ENCODE measurements around the gene ST3GAL2.
"Not testable (repeated sequence)": the region's sequence is repeated elsewhere in the genome, so short reads cannot be mapped to it uniquely, and the experiment has no call there.

Gene ST3GAL2

DNA sequence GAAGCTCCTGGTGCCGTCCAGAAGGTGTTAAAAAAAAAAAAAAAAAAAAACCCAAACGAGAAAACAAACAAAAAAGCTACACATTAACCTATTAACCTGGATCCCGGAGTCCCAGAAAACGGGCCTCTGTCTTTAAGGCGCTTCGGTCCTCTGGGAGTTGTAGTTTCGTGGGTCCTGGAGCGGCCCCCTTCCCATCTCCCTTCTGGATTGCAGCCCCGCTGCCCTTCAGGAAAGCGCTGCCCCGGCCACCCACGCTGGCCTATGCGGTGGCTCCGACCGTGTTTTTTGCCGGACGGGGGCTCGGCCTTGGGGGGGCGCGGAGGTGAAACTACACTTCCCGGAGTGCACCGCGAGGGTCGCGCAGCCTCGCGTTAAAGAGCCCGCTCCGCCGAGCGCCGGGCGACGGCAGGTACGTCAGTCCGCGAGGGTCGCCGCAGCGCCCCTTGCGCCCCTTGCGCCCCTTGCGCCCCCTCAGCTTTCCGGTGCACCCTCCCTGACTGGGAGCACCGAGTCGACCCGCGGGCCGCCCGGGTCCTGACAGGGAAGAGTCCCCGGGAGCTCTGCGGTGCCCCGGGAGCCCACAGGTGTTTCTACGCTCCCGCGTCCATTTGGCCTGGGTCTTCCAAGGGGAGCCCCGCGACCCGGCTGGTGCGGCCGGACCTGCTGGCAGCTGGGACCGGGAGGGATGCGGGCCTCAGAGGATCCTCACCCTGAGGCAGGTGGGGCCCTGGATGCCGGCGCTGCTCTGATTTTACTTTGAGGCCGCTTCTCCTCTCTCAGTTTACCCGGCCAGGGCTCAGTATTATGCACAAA lies 15.5 kb upstream of the ST3GAL2 start, which contains the start of gene FCSK:
Gene FCSK, plus strand, starts transcription at position 374 of the 813 bp plus-strand sequence. CDS start 8,596 bp downstream, outside the sequence.
- peak within 1 kb of the TSS; percentile 87 for H3K4me3 ChIP-seq (ENCODE audit: low read length)
- no peak for DNase-seq (ENCODE audit: low read depth)
- TF ChIP-seq, protein P1, sequence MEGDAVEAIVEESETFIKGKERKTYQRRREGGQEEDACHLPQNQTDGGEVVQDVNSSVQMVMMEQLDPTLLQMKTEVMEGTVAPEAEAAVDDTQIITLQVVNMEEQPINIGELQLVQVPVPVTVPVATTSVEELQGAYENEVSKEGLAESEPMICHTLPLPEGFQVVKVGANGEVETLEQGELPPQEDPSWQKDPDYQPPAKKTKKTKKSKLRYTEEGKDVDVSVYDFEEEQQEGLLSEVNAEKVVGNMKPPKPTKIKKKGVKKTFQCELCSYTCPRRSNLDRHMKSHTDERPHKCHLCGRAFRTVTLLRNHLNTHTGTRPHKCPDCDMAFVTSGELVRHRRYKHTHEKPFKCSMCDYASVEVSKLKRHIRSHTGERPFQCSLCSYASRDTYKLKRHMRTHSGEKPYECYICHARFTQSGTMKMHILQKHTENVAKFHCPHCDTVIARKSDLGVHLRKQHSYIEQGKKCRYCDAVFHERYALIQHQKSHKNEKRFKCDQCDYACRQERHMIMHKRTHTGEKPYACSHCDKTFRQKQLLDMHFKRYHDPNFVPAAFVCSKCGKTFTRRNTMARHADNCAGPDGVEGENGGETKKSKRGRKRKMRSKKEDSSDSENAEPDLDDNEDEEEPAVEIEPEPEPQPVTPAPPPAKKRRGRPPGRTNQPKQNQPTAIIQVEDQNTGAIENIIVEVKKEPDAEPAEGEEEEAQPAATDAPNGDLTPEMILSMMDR (conservative IDR thresholded peaks at IDR 0.05; ENCODE audit: low read depth, low read length) = no peak

DNA sequence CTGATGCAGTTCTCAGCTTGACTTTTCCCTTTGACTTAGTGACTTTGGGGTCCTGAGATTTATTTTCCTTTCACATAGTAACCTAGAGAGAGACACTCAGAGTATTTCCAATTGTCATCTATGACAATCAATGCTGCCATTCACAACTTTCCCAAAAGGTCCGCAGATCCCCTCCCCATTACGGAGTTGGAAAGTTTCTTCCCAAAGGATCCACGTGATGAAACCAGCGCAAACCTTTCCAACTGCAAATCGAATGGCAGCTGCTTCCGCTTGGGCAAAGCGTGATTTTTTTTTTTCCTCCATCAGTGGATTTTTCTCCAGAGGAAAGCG lies 15.0 kb upstream of the ST3GAL2 start:
- no peak for DNase-seq (ENCODE audit: low read depth)
- TF ChIP-seq, protein P1 (conservative IDR thresholded peaks at IDR 0.05; ENCODE audit: low read depth, low read length) = no peak
- peak overlapping the region; percentile 87 for H3K4me3 ChIP-seq (ENCODE audit: low read length)

DNA sequence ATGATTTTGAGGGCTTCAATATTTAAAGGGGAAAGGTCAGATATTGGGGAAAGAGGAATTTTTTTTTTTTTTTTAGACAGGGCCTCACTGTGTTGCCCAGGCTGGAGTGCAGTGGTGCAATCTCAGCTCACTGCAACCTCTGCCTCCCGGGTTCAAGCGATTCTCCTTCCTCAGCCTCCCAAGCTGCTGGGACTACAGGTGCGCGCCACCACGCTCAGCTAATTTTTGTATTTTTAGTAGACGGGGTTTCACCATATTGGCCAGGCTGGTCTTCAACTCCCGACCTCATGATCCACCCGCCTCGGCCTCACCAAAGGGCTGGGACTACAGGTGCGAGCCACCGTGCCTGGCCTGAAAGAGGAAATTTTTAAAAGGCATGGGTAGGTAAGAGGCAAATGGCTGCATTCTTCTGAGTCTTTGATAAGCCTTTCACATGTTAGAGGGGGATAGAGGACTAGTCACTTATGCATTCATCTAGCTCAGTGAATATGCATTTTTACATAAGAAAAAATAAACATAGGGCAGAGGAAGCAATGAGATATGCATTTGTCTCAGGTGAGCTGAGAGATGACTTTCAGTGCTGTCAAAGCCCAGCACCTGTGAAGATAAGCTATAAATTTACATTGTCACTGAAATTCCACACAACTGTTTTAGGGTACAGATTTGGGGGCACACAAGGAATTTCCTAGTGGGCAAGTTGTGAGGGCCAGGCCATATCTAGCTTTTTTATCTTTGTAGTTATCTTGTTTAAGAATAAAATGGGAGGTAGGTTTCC lies 14.4 kb upstream of the ST3GAL2 start:
- TF ChIP-seq, protein P1 (conservative IDR thresholded peaks at IDR 0.05; ENCODE audit: low read depth, low read length) = no peak
- peak overlapping the region; percentile 87 for H3K4me3 ChIP-seq (ENCODE audit: low read length)
- DNase-seq (ENCODE audit: low read depth) = no peak

DNA sequence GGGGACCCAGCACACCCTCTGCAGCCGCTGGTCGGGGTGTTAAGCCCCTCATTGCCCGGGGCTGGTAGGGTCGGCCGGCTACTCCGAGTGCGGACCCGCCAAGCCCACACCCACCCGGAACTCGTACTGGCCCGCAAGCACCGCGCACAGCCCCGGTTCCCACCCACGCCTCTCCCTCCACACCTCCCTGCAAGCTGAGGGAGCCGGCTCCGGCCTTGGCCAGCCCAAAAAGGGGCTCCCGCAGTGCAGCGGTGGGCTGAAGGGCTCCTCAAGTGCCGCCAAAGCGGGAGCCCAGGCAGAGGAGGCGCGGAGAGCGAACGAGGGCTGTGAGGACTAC lies 12.1 kb upstream of the ST3GAL2 start:
- H3K4me3 ChIP-seq (ENCODE audit: low read length); DNase-seq (ENCODE audit: low read depth): not testable (repeated sequence)

DNA sequence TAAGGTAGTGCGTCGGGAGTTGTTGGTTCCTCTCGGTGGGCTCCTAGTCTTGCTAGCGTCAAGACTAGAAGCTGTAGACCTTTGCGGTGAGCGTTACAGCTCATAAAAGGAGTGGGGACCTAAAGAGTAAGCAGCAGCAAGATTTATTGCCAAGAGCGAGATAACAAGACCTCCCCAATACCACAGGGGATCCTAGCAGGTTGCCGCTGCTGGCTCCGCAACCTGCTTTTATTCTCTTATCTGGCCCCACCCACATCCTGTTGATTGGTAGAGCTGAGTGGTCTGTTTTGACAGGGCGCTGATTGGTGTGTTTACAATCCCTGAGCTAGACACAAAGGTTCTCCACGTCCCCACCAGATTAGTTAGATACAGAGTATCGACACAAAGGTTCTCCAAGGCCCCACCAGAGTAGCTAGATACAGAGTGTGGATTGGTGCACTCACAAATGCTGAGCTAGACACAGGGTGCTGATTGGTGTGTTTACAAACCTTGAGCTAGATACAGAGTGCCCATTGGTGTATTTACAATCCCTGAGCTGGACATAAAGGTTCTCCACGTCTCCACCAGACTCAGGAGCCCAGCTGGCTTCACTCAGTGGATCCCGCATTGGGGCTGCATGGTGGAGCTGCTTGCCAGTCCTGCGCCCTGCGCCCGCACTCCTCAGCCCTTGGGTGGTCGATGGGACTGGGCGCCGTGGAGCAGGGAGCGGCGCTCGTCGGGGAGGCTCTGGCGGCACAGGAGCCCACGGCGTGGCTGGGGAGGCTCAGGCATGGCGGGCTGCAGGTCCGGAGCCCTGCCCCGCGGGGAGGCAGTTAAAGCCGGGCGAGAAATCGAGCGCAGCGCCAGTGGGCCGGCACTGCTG lies 11.5 kb upstream of the ST3GAL2 start:
- H3K4me3 ChIP-seq (ENCODE audit: low read length); DNase-seq (ENCODE audit: low read depth): not testable (repeated sequence)

DNA sequence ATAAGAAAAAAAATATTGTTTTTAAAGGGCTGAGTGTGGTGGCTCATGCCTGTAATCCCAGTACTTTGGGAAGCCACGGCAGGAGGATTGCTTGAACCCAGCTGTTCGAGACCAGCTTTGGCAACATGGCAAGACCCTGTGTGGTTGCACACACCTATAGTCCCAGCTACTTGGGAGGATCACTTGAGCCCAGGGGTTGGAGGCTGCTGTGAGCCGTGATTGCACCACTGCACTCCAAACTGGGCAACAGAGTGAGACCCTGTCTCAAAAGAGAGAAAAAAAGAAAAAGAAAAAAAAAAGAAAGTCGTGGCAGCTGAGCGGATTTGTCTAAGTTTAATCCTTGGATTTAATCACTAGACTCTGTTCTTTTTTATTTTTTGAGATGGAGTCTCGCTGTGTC lies 9.2 kb upstream of the ST3GAL2 start:
- TF ChIP-seq, protein P1 (conservative IDR thresholded peaks at IDR 0.05; ENCODE audit: low read depth, low read length) = no peak
- no peak for DNase-seq (ENCODE audit: low read depth)
- no peak overlapping the region for H3K4me3 ChIP-seq (ENCODE audit: low read length)

DNA sequence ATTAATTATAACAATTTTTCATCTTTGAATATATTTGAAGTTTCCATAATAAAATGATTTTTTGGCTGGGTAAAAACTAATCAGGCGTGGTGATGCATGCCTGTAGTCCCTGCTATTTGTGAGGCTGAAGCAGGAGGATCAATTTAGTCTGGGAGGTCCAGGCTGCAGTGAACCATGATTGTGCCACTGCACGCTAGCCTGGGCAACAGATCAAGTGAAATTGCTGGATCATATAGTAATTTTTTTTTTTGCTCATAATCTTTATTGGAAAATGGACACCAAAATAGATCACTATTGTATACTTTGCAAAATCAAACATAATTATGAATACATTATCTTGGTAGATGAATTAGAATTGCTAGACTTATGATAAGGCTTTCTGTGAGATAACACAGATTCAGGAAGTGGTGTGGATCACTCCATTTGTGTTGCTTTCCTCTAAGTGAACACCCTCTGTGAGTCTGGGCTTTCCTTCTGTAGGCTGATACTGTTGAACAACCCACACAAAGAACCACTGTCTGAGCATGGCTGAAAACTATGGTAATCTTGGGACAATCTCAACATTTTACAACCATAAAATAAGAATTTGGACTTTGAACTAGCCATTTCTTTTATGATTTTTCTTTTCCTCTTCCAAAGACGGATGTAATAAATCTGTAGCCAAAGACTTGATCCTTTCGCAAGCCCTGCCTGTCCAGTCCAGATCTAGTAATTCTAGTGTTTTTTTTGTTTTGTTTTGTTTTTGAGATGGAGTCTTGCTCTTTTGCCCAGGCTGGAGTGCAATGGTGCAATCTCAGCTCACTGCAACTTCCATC lies 5.6 kb upstream of the ST3GAL2 start:
- no peak overlapping the region for H3K4me3 ChIP-seq (ENCODE audit: low read length)
- TF ChIP-seq, protein P1 (conservative IDR thresholded peaks at IDR 0.05; ENCODE audit: low read depth, low read length) = no peak
- DNase-seq (ENCODE audit: low read depth) = no peak

Data from retinal pigment epithelial cell (primary cell).